Transverse colon (tissue), 4 donors: ENCODE measurements around the gene AGBL4. TPM values are rescaled to one million over a fixed set of nuclear protein-coding genes. Genes with fewer than 3 reads are reported as not detected.

ENCODE experiments used
- DNase-seq: peaks from one replicate; pipeline ENCODE4 v3.0.0-alpha.2; 2019
- H3K27ac ChIP-seq, 4 donors: fragments of 200-600 bp; sonication (generic); 2 replicates each; pipeline ENCODE4 v1.5.1; 2016 to 2018; ENCODE audit warnings: inconsistent platforms in 4 of 4
- H3K27me3 ChIP-seq: fragments of 200-600 bp; sonication (generic); 2 replicates; pipeline ENCODE4 v1.5.1; 2017; ENCODE audit warnings: inconsistent platforms
- H3K36me3 ChIP-seq, 4 donors: fragments of 200-600 bp; sonication (generic); 2 replicates each; pipeline ENCODE4 v1.5.1; 2017 to 2019; ENCODE audit warnings: inconsistent platforms in 4 of 4
- H3K4me1 ChIP-seq, 4 donors: fragments of 200-600 bp; sonication (generic); 2 replicates each; pipeline ENCODE4 v1.5.1; 2017 to 2020; ENCODE audit warnings: inconsistent platforms in 4 of 4
- H3K4me3 ChIP-seq, 4 donors: fragments of 200-600 bp; sonication (generic); 1 replicate in 1 of 4; 2 replicates in 3 of 4; pipeline versions ENCODE4 v1.5.1 to v1.6.1; 2017 to 2019; ENCODE audit warnings: inconsistent platforms in 4 of 4
- H3K9me3 ChIP-seq, 2 donors: fragments of 200-600 bp; sonication (generic); 2 replicates each; pipeline ENCODE4 v1.5.1; 2017 to 2019; ENCODE audit warnings: inconsistent platforms in 2 of 2
- EP300 ChIP-seq: sonication (generic); formaldehyde crosslinking; IDR thresholded peaks from one replicate; pipeline ENCODE4 v1.6.1; 2017; ENCODE audit warnings: antibody characterized with exemption, low read depth
- POLR2A ChIP-seq: fragments of 450-650 bp; IDR thresholded peaks from one replicate; pipeline ENCODE4 v1.6.1; 2016; ENCODE audit warnings: antibody characterized with exemption, mild to moderate bottlenecking, moderate library complexity
- POLR2AphosphoS5 ChIP-seq, 3 donors: sonication (generic); formaldehyde crosslinking; IDR thresholded peaks; one replicate each; pipeline ENCODE4 v1.6.1; 2016; ENCODE audit warnings: antibody characterized with exemption in 3 of 3
- WGBS, 2 donors: methylation state at CpG; one replicate each; pipeline ENCODE4 v1.1.5; 2018; ENCODE audit warnings: low coverage in 1 of 2; 5-methylcytosine and 5-hydroxymethylcytosine counted together
- in situ Hi-C, 4 donors: fragments of 200-750 bp; cut with MboI; loops; one replicate each; pipeline versions ENCODE4 v1.15.0 to v1.15.1; 2017; ENCODE audit warnings: low sequenced_read_pairs in 3 of 4, low pct_ligation_motif_present in 1 of 4, low pct_unique_long_range_greater_than_20kb in 1 of 4
- intact Hi-C: fragments of 100-400 bp; cut with DNase I; formaldehyde crosslinking; loops from one replicate; pipeline ENCODE4 v1.15.1; 2023; ENCODE audit warnings: low total_unique reads
- total RNA-seq, 4 donors: library from RNA; depleted of rRNA; stranded (reverse); fragments of >200 nt; gene quantifications; one replicate each; pipeline ENCODE4 v1.1.0, GENCODE V29; 2016
- TF ChIP-seq, protein P1 (sequence below), 5 experiments: fragments of 200-600 bp in 3 of 5; fragments of 450-650 bp in 2 of 5; sonication (generic) in 3 of 5; IDR thresholded peaks; 1 replicate in 2 of 5; 2 replicates in 3 of 5; pipeline ENCODE4 v1.5.1; 2016 to 2017; ENCODE audit warnings: antibody characterized with exemption in 5 of 5, inconsistent platforms in 3 of 5, mild to moderate bottlenecking in 2 of 5, moderate library complexity in 1 of 5

The AGBL4 gene
- total RNA-seq, 4 donors from 2014 or later: 0.82 TPM; not detected in 3

DNA sequence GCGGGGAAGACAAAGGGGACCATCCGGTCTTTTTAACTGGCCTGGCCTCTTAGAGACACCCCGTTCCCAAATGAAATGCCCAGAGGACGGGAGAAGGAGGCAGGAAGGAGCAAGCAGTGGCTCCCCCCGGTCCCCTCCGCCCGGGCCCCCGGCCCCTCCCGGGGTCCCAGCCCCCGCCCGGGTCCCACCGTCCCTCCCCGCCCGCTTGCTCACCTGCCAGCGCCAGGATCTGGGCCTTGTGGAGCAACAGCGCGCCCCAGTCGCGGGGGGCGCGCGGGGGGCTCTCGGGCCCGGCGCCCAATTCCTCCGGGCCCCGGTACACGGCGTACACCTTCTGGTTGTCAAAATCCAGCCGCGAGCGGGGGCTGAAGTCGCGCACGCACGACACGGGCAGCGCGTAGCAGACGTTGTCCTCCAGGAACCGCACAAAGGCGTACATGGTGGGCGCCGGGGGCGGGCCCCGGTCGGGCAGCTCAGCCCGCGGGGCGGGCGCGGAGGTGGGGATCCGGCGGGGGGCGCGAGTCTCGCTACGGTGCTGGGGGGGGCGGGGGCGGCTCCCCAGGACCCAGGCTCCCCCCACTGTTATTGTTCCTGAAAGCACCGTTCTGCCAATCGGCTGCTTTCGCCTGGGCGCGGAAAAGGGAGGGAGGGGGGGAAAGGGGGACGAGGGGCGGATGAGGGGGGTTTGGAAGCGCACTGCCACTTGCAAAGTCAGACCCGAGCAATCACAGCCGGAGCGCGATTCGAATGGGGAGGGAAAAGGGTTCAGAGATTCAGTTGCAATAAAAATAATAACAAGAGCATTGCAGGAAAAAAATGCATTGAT lies 1247.1 kb downstream of the AGBL4 start, which contains the start of gene BEND5:
Gene BEND5, minus strand, starts transcription at position 499 of the 826 bp plus-strand sequence. Its CDS starts 60 bp downstream, at position 439.
- Histone ChIP-seq H3K27ac (peak within 1 kb of the TSS; percentile 66 to 88 (median 83)), H3K27me3 (peaks cover 10% of the 10 kb centered on the region), H3K9me3 (no peaks in the 10 kb centered on the region), H3K4me3 (peak within 1 kb of the TSS; percentile 62 to 82 (median 70)), H3K36me3 (no peaks in the 10 kb centered on the region), H3K4me1 (peaks cover 0 to 40% (median 19%) of the 10 kb centered on the region in 4 donors)
- in situ Hi-C loops (no loop called here), intact Hi-C loops (no loop called here)
- 2 to 20% methylated on average over 1 to 36 of the region's 73 CpGs for whole genome bisulfite sequencing, 2 donors
- DNase-seq: peak; percentile 37
- no peak for TF ChIP-seq POLR2AphosphoS5 (IDR thresholded peaks at IDR 0.05)
- TF ChIP-seq, protein P1, sequence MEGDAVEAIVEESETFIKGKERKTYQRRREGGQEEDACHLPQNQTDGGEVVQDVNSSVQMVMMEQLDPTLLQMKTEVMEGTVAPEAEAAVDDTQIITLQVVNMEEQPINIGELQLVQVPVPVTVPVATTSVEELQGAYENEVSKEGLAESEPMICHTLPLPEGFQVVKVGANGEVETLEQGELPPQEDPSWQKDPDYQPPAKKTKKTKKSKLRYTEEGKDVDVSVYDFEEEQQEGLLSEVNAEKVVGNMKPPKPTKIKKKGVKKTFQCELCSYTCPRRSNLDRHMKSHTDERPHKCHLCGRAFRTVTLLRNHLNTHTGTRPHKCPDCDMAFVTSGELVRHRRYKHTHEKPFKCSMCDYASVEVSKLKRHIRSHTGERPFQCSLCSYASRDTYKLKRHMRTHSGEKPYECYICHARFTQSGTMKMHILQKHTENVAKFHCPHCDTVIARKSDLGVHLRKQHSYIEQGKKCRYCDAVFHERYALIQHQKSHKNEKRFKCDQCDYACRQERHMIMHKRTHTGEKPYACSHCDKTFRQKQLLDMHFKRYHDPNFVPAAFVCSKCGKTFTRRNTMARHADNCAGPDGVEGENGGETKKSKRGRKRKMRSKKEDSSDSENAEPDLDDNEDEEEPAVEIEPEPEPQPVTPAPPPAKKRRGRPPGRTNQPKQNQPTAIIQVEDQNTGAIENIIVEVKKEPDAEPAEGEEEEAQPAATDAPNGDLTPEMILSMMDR (IDR thresholded peaks at IDR 0.05): no peak
- TF ChIP-seq POLR2A: no peak
- no peak for TF ChIP-seq EP300

DNA sequence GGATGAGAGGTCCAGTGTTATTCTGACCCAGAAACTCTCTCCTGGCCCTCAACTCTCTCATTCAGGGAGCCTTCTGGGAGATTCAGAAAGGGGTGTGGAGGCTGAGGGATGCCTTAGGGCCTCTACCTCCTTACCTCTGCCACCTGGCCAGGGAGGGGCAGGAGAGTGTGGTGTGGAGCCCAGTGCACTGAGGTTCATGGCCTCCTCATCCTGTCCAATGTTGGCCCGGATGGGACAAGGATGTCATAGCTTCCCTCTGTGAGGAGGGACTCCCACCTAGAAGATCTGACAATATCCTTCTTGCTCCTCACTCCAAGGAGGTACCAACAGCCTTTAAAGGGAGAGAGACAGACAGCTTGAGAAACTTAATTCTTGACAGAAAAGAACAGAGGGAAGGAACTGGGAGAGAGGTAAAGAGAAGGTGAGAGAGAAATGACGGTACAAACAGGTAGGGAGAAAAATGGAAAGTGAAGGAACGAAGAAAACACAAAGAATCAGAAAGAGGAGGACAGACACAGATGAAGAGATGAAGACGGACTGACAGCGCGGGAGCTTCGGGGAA lies 1247.8 kb downstream of the AGBL4 start:
- peak overlapping the region; percentile 62 to 82 (median 70) for H3K4me3 ChIP-seq
- H3K9me3 ChIP-seq: no peaks in the 10 kb centered on the region
- peak overlapping the region; percentile 66 to 88 (median 83) for H3K27ac ChIP-seq
- peaks cover 10% of the 10 kb centered on the region for H3K27me3 ChIP-seq
- WGBS, 2 donors: 3 to 14% methylated on average over 6 to 7 of the region's 7 CpGs
- TF ChIP-seq POLR2AphosphoS5 (IDR thresholded peaks at IDR 0.05): no peak
- TF ChIP-seq, protein P1 (IDR thresholded peaks at IDR 0.05): no peak
- no peak for TF ChIP-seq POLR2A
- TF ChIP-seq EP300: no peak
- no peaks in the 10 kb centered on the region for H3K36me3 ChIP-seq
- in situ Hi-C loops (no loop called here), intact Hi-C loops (no loop called here)
- peaks cover 0 to 41% (median 19%) of the 10 kb centered on the region in 4 donors for H3K4me1 ChIP-seq
- no peak for DNase-seq

DNA sequence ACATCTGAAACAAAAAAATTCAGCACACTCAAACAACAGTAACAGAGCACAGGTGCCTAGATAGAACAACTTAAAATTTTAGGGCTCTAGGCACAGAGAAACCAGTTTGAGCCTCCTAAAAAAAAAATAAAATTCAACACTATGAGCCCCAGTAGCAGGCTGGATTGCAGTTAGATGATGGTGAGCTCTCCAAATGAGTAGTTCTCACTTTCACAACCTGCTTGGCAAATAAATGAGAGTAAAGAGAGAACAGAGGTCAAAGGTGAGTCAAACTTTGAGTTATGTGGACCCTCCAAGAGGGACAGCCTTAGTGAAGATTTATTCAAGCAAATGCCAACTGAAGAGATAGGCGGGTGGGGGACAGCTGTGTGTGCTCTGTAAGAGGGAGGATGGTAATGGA lies 1250.6 kb downstream of the AGBL4 start:
- TF ChIP-seq POLR2A: no peak
- TF ChIP-seq, protein P1 (IDR thresholded peaks at IDR 0.05): no peak
- no peak for TF ChIP-seq EP300
- TF ChIP-seq POLR2AphosphoS5 (IDR thresholded peaks at IDR 0.05): no peak
- Histone ChIP-seq H3K27me3 (peaks cover 10% of the 10 kb centered on the region), H3K27ac (no peak overlapping the region), H3K9me3 (no peaks in the 10 kb centered on the region), H3K36me3 (no peaks in the 10 kb centered on the region), H3K4me3 (no peak overlapping the region), H3K4me1 (peaks cover 0 to 47% (median 19%) of the 10 kb centered on the region in 4 donors)
- intact Hi-C loops: no loop called here
- no peak for DNase-seq
- WGBS, 2 donors: 69 to 100% methylated on average over 1 of the region's 1 CpG
- in situ Hi-C loops: no loop called here

DNA sequence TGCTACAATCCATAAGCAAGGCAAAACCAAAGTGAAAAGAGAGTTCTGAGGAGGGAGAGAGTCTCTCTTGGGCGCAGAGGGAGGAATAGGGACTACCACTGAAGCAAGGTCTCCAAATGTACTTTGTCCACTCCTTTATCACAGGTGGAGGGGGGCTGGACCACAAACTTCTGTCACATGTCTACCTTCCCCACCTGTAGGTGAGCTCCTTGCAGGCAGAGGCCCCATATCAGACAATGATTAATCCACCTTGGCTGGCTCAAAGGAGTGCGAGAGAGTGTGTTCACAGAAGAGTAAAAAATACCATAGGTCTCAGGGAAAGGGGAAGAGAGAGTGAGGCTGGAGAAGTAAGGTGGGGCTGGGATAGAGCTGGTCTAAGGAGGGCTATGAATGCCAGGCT lies 1251.5 kb downstream of the AGBL4 start:
- WGBS, 2 donors: 51% methylated on average over 2 of the region's 2 CpGs; no CpG with 5 or more reads in 1 of the 2 donors
- intact Hi-C loops: no loop called here
- DNase-seq: peak; percentile 10
- TF ChIP-seq, protein P1 (IDR thresholded peaks at IDR 0.05): no peak
- TF ChIP-seq EP300: no peak
- no peak for TF ChIP-seq POLR2A
- no peak for TF ChIP-seq POLR2AphosphoS5 (IDR thresholded peaks at IDR 0.05)
- no peak overlapping the region for H3K4me3 ChIP-seq
- H3K36me3 ChIP-seq: no peaks in the 10 kb centered on the region
- no peaks in the 10 kb centered on the region for H3K9me3 ChIP-seq
- in situ Hi-C loops: no loop called here
- no peak overlapping the region for H3K27ac ChIP-seq
- peaks cover 10% of the 10 kb centered on the region for H3K27me3 ChIP-seq
- H3K4me1 ChIP-seq: peaks cover 2 to 41% (median 20%) of the 10 kb centered on the region in 4 donors
